Suprapubic skin (tissue), 3 donors: ENCODE results near the gene DEXI.

Experiments used
- CTCF ChIP-seq, 2 donors: fragments of 200-600 bp in 1 of 2; fragments of 450-650 bp in 1 of 2; sonication (generic) in 1 of 2; IDR thresholded peaks; one replicate each; pipeline ENCODE4 v1.5.1; 2016 to 2019; ENCODE audit warnings: antibody characterized with exemption in 2 of 2, mild to moderate bottlenecking in 1 of 2, moderate library complexity in 1 of 2
- POLR2A ChIP-seq, 2 donors: fragments of 450-650 bp; IDR thresholded peaks; one replicate each; pipeline ENCODE4 v1.6.1; 2017; ENCODE audit warnings: antibody characterized with exemption in 2 of 2, mild to moderate bottlenecking in 2 of 2, moderate library complexity in 2 of 2

DNA sequence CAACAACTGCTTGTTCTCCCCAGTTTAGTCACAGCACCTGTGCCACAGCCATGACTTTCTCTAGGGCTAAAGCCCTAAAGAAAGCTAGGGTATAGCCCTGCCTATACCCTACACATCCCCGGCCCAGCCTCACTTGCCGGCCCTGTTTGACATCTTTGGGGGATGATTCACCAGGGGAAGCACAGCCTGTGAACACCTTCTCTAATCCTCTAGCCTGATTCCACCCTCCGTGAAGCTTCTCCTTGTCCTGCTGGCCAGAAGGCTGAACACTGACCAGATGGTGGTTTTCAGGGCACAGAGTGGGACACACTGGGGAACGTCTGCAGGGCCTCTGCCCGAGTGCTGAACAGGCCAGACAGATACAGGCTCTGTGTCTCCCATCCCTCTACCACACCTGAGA is 8.1 kb upstream of the DEXI start:
- no peak for TF ChIP-seq CTCF (IDR thresholded peaks at IDR 0.05)
- TF ChIP-seq POLR2A (IDR thresholded peaks at IDR 0.05): no peak
